ENCODE measurements around the gene PAQR4. TPM values are rescaled to one million over a fixed set of nuclear protein-coding genes. Genes with fewer than 3 reads are reported as not detected.
"Not testable (repeated sequence)": the region's sequence is repeated elsewhere in the genome, so short reads cannot be mapped to it uniquely, and the experiment has no call there.

The PAQR4 gene
- total RNA-seq, 8 experiments from 2014 or later, result 1.6 to 36.4 (median 16.8) TPM

DNA sequence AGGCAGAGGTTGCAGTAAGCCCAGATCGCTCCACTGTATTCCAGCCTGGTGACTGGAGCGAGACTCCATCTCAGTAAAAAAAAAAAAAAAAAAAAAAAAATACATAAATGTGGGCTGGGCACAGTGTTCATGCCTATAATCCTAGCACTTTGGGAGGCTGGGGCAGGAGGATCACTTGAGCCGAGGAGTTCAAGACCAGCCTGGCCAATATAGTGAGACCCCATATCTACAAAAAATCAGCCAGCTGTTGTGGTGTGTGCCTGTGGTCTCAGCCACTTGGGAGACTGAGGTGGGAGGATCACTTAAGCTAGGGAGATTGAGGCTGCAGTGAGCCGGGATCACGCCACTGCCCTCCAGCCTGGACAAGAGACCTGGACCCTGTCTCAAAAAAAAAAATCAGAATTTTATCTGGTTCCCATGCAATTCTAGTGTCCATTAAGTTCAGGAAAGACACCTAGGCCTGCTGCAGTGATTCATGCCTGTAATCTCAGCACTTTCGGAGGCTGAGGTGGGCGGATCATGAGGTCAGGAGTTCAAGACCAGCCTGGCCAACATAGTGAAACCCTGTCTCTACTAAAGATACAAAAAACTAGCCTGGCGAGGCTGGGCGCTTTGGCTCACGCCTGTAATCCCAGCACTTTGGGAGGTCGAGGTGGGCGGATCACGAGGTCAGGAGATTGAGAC lies 37.8 kb upstream of the PAQR4 start:
- 90 to 100% (median 100%) methylated on average over 1 to 8 of the region's 13 CpGs; no CpG with 5 or more reads in 4 of the 10 experiments for WGBS, 10 experiments
- H3K4me1 ChIP-seq (replicated peaks in 1 of 2), result peaks cover 0 to 10% of the 10 kb centered on the region in 2 donors
- H3K4me3 ChIP-seq; ATAC-seq (replicated peaks in 6 of 8); H3K27ac ChIP-seq; in situ Hi-C loops (cut with MboI; ENCODE audit: low pct_unique_long_range_greater_than_20kb in 2 of 9, low sequenced_read_pairs in 9 of 9, unreplicated experiment in 9 of 9): not testable (repeated sequence)

DNA sequence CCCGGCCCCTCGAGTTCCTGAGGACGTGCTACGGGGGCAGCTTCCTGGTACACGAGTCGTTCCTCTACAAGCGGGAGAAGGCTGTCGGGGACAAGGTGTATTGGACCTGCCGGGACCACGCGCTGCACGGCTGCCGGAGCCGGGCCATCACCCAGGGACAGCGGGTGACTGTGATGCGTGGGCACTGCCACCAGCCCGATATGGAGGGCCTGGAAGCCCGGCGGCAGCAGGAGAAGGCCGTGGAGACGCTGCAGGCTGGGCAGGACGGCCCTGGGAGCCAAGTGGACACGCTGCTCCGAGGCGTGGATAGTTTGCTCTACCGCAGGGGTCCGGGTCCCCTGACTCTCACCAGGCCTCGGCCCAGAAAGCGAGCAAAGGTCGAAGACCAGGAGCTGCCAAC lies 36.0 kb upstream of the PAQR4 start:
- in situ Hi-C loops (cut with MboI; ENCODE audit: low pct_unique_long_range_greater_than_20kb in 2 of 9, low sequenced_read_pairs in 9 of 9, unreplicated experiment in 9 of 9), result no loop called here

DNA sequence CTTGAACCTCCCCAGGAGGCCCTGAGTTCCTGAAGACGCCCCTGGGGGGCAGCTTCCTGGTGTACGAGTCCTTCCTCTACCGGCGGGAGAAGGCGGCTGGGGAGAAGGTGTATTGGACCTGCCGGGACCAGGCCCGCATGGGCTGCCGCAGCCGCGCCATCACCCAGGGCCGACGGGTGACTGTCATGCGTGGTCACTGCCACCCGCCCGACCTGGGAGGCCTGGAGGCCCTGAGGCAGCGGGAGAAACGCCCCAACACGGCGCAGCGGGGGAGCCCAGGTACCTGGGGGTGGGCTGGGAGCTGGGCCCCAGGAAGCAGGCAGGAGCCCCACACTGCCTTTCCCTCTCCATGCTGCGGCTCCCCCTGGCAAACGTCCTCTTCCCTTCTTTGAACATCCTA lies 35.4 kb upstream of the PAQR4 start:
- Histone ChIP-seq H3K27ac (no peak overlapping the region), H3K4me1 (replicated peaks in 1 of 2) (peaks cover 0 to 2% of the 10 kb centered on the region in 2 donors), H3K4me3 (no peak overlapping the region)
- in situ Hi-C loops (cut with MboI; ENCODE audit: low pct_unique_long_range_greater_than_20kb in 2 of 9, low sequenced_read_pairs in 9 of 9, unreplicated experiment in 9 of 9), result no loop called here
- peak in 1 of 8 experiments; percentile 10 for ATAC-seq (replicated peaks in 6 of 8)
- no CpG with 5 or more reads among the region's 22 CpGs for WGBS, 10 experiments

More for the DNA sequence above, 36.0 kb upstream of the PAQR4 start:
- peak in 1 of 8 experiments; percentile 6 for ATAC-seq (replicated peaks in 6 of 8)
- Histone ChIP-seq H3K4me1 (replicated peaks in 1 of 2) (peaks cover 0 to 6% of the 10 kb centered on the region in 2 donors), H3K4me3 (no peak overlapping the region), H3K27ac (no peak overlapping the region)
- 90 to 100% (median 97%) methylated on average over 1 to 15 of the region's 30 CpGs; no CpG with 5 or more reads in 6 of the 10 experiments for WGBS, 10 experiments

DNA sequence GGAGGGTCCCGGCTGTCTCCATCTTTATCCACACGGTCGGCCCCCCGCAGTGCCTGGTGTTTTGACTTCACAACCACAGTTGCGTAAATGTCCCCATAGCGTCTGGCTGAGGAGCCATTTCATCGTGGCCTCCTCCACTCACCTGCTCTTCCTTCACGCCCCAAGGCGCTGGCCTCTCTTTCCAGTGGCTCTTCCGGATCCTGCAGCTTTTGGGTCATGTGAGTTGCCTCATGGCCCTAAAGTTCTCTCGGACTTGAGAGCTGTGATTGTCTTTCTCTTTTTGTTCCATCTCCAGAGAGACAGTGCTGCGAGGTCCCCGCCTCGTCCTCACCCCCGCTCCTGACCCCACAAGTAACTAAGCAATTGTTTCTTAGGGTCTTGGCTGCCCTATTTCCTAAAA lies 34.7 kb upstream of the PAQR4 start:
- H3K4me1 ChIP-seq (replicated peaks in 1 of 2), result no peaks in the 10 kb centered on the region
- H3K4me3 ChIP-seq, result no peak overlapping the region
- in situ Hi-C loops (cut with MboI; ENCODE audit: low pct_unique_long_range_greater_than_20kb in 2 of 9, low sequenced_read_pairs in 9 of 9, unreplicated experiment in 9 of 9), result no loop called here
- no peak for ATAC-seq (replicated peaks in 6 of 8)
- 76 to 97% (median 89%) methylated on average over 6 to 14 of the region's 15 CpGs; no CpG with 5 or more reads in 2 of the 10 experiments for WGBS, 10 experiments
- H3K27ac ChIP-seq, result no peak overlapping the region

DNA sequence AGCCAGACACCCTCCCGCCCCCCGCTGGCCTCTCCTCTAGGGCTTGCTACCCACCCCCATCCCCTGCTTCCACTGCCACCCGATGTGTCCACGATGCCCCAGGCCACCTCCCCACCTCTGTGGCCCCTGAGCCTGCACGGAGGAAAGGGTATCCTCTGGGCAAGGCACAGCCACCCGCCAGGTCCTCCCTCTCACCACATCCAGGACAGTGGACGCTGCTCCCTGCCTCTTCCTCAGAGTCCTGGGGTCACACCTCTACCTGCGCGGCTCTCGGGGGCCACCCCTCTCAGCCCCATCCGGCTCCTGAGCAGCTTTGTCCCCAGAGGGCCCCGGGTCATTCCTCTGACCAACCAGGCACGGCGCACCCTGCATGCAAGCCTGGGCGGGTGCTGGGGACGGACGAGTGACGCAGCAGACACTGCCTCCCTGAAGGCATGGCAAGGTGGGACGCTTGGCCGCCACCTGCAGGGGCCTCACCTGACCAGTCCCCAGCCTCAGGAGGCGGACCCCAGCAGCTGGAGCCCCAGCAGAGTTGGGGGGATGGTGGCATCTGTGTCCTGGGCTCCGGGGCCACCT lies 32.6 kb upstream of the PAQR4 start:
- Histone ChIP-seq H3K4me3 (no peak overlapping the region), H3K4me1 (replicated peaks in 1 of 2) (no peaks in the 10 kb centered on the region), H3K27ac (no peak overlapping the region)
- peak in 4 of 8 experiments; percentile 6 to 25 (median 18) for ATAC-seq (replicated peaks in 6 of 8)
- in situ Hi-C loops (cut with MboI; ENCODE audit: low pct_unique_long_range_greater_than_20kb in 2 of 9, low sequenced_read_pairs in 9 of 9, unreplicated experiment in 9 of 9), result no loop called here
- 94 to 100% (median 100%) methylated on average over 1 to 3 of the region's 22 CpGs; no CpG with 5 or more reads in 7 of the 10 experiments for WGBS, 10 experiments

DNA sequence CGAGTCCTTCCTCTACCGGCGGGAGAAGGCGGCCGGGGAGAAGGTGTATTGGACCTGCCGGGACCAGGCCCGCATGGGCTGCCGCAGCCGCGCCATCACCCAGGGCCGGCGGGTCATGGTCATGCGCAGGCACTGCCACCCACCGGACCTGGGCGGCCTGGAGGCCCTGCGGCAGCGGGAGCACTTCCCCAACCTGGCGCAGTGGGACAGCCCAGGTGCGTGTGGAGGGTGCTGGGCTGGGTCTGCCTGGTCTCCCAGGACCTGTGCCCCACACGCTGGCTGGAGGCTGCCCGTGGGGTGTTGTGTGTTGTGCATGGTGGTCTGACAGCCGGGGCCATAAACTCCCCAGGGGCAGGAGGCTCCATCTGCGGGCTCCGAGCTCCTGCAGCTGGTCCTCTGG lies 32.0 kb upstream of the PAQR4 start:
- H3K4me3 ChIP-seq, result no peak overlapping the region
- no peak overlapping the region for H3K27ac ChIP-seq
- H3K4me1 ChIP-seq (replicated peaks in 1 of 2), result no peaks in the 10 kb centered on the region
- peak in 4 of 8 experiments; percentile 7 to 24 (median 14) for ATAC-seq (replicated peaks in 6 of 8)
- in situ Hi-C loops (cut with MboI; ENCODE audit: low pct_unique_long_range_greater_than_20kb in 2 of 9, low sequenced_read_pairs in 9 of 9, unreplicated experiment in 9 of 9), result no loop called here
- WGBS, 10 experiments, result 82 to 93% (median 91%) methylated on average over 2 to 6 of the region's 24 CpGs; no CpG with 5 or more reads in 7 of the 10 experiments

DNA sequence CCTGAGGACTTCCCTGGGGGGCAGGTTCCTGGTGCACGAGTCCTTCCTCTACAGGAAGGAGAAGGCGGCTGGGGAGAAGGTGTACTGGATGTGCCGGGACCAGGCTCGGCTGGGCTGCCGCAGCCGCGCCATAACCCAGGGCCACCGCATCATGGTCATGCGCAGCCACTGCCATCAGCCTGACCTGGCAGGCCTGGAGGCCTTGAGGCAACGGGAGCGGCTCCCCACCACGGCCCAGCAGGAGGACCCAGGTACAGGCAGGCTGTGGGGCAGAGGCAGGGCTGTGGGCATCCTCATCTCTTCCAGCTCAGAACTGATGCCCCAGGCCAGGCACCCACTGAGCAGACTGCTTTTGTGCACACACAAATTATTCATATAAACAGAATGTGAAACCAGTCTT lies 30.9 kb upstream of the PAQR4 start:
- 98 to 100% methylated on average over 7 to 8 of the region's 12 CpGs; no CpG with 5 or more reads in 8 of the 10 experiments for WGBS, 10 experiments
- in situ Hi-C loops (cut with MboI; ENCODE audit: low pct_unique_long_range_greater_than_20kb in 2 of 9, low sequenced_read_pairs in 9 of 9, unreplicated experiment in 9 of 9), result no loop called here
- peak in 1 of 8 experiments; percentile 10 for ATAC-seq (replicated peaks in 6 of 8)
- H3K4me3 ChIP-seq, result no peak overlapping the region
- H3K4me1 ChIP-seq (replicated peaks in 1 of 2), result no peaks in the 10 kb centered on the region
- no peak overlapping the region for H3K27ac ChIP-seq

DNA sequence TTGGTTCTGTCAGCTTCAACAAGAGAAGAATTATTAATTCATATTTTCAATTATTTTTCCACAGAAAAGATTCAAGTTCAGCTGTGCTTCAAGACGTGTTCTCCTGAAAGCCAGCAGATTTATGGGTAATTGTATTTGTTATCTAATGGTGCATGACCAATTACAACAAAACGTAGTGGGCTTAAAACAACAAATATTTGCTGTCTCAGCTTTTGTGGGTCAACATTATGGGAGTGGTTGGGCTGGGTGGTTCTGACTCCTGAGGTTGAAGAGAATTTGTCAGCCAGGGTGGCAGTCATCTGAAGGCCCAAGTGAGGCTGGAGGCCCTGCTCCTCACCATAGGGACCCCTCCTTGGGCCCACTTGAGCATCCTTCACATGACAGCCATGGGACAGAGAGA lies 29.2 kb upstream of the PAQR4 start:
- WGBS, 10 experiments, result 83 to 100% (median 86%) methylated on average over 1 to 2 of the region's 2 CpGs; no CpG with 5 or more reads in 7 of the 10 experiments
- in situ Hi-C loops (cut with MboI; ENCODE audit: low pct_unique_long_range_greater_than_20kb in 2 of 9, low sequenced_read_pairs in 9 of 9, unreplicated experiment in 9 of 9), result no loop called here
- ATAC-seq (replicated peaks in 6 of 8), result no peak
- Histone ChIP-seq H3K4me1 (replicated peaks in 1 of 2) (no peaks in the 10 kb centered on the region), H3K27ac (no peak overlapping the region), H3K4me3 (no peak overlapping the region)

DNA sequence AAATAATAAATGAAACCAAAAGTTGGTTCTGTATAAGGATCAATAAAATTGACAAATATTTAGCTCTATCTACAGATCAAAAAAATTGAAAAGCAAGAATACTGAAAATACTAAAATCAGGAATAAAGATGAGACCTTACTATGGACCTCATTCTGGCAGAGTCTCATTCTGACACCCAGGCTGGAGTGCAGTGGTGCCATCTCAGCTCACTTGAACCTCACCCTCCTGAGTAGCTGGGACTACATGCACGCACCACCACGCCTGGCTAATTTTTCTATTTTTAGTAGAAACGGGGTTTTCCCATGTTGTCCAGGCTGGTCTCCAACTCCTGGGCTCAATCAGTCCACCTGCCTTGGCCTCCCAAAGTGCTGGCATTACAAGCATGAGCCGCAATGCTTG lies 27.1 kb upstream of the PAQR4 start:
- ATAC-seq (replicated peaks in 6 of 8), result no peak
- in situ Hi-C loops (cut with MboI; ENCODE audit: low pct_unique_long_range_greater_than_20kb in 2 of 9, low sequenced_read_pairs in 9 of 9, unreplicated experiment in 9 of 9), result no loop called here
- Histone ChIP-seq H3K4me1 (replicated peaks in 1 of 2) (no peaks in the 10 kb centered on the region), H3K27ac (no peak overlapping the region), H3K4me3 (no peak overlapping the region)
- 73 to 100% (median 93%) methylated on average over 1 to 4 of the region's 4 CpGs; no CpG with 5 or more reads in 1 of the 10 experiments for WGBS, 10 experiments

DNA sequence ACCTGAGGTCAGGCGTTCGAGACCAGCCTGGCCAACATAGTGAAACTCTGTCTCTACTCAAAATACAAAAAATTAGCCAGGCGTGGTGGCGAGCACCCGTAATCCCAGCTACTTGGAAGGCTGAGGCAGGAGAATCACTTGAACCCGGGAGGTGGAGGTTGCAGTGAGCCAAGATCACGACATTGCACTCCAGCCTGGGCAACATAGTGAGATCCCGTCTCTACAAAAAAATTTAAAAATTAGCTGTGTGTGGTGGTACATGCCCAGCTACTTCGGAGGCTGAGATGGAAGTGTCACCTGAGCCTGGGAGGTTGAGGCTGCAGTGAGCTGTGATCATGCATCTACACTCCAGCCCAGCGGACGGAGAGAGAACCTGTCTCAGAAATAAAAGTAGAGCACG lies 25.4 kb upstream of the PAQR4 start:
- in situ Hi-C loops (cut with MboI; ENCODE audit: low pct_unique_long_range_greater_than_20kb in 2 of 9, low sequenced_read_pairs in 9 of 9, unreplicated experiment in 9 of 9); H3K4me1 ChIP-seq (replicated peaks in 1 of 2); ATAC-seq (replicated peaks in 6 of 8); H3K27ac ChIP-seq; H3K4me3 ChIP-seq: not testable (repeated sequence)
- 69 to 100% (median 87%) methylated on average over 1 to 5 of the region's 12 CpGs; no CpG with 5 or more reads in 4 of the 10 experiments for WGBS, 10 experiments

DNA sequence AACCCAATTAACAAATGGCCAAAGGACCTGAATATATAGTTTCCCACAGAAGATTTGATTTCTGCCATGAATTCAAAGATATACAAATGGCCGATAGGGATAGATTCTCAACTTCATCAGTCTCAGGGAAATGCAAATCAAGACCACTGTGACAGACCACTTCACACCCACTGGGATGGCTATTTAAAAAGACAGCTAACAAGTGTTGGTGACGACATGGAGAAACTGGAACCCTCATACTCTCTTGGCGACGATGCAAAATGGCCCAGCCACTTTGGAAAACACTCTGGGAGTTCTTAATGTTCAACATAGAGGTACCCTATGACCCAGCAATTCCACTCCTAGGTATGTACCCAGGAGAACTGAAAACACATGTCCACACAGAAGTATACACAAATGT lies 22.5 kb upstream of the PAQR4 start:
- 83 to 100% (median 93%) methylated on average over 1 to 4 of the region's 4 CpGs; no CpG with 5 or more reads in 2 of the 10 experiments for WGBS, 10 experiments
- no peak for ATAC-seq (replicated peaks in 6 of 8)
- Histone ChIP-seq H3K4me1 (replicated peaks in 1 of 2) (no peaks in the 10 kb centered on the region), H3K27ac (no peak overlapping the region), H3K4me3 (no peak overlapping the region)
- in situ Hi-C loops (cut with MboI; ENCODE audit: low pct_unique_long_range_greater_than_20kb in 2 of 9, low sequenced_read_pairs in 9 of 9, unreplicated experiment in 9 of 9), result no loop called here

DNA sequence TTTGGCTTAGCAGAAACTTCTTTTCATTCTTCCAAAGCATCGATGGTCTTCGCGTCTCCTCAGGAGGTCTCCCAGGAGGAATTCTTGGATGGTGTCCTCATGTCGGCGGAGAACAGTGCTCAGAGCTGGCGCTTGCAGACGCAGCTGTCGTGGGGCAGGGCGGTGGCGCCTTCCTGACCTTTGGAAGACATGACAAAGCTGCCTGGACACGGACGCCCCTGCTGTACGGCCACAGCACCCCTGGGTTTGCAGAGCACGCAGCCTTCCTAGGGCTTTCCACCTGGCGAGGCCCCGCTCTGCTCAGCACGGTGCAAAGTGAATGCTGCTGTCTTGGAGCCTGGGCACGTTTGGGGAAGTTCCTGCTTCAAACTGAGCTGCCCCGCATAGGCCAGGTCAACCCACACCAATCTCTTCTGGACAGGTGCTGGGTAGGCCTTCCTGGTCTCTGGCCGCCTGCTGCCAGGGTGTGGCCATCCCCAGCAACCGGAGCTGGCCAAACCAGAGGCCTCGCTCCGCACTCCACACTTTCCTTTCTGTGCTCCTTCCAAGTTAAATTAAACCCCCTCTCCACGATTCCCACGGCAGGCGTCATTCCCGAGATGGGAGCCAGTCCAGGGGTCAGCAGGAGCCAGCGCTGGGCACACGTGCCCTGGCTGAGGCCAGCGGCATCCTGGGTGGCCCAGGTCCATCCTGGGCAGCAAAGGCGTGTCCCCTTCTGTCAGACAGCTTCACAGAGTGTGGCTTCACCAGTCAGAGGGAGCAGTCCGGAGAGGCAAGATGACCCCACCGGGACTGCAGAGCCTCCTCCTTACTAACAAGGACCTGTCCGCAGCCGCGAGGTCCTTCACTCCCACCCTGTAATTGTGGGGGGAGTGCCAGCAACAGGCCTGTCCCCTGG lies 20.1 kb upstream of the PAQR4 start:
- H3K4me1 ChIP-seq (replicated peaks in 1 of 2), result peaks cover 4 to 5% of the 10 kb centered on the region in 2 donors
- H3K27ac ChIP-seq, result no peak overlapping the region
- WGBS, 10 experiments, result 87 to 98% (median 93%) methylated on average over 3 to 9 of the region's 36 CpGs; no CpG with 5 or more reads in 5 of the 10 experiments
- peak in 4 of 8 experiments; percentile 3 to 13 (median 8) for ATAC-seq (replicated peaks in 6 of 8)
- in situ Hi-C loops (cut with MboI; ENCODE audit: low pct_unique_long_range_greater_than_20kb in 2 of 9, low sequenced_read_pairs in 9 of 9, unreplicated experiment in 9 of 9), result no loop called here
- no peak overlapping the region for H3K4me3 ChIP-seq
